Measurements from ENCODE around the gene GRIP1.

Gene GRIP1

DNA sequence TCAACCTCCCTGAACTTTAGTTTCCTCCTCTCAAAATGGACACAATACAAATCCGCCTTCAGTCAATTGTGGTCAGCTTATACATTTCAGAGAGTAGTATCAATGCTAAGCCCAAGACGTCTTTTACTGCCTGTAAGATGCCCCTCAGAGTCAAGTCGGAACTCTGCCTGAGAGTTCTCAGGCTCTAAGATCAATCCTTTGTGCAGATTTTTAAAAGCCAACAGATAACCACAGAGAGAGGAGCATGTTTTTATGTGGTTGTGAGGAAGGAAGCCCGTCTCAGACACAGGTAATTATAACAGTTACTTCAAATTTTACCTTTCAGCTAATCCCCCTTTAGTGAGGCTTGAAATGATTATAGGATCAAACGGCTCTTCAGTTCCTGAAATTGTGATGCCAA, 285.0 kb downstream of the GRIP1 start:
- no peak for DNase-seq (ENCODE audit: low read depth in 2 of 2)

DNA sequence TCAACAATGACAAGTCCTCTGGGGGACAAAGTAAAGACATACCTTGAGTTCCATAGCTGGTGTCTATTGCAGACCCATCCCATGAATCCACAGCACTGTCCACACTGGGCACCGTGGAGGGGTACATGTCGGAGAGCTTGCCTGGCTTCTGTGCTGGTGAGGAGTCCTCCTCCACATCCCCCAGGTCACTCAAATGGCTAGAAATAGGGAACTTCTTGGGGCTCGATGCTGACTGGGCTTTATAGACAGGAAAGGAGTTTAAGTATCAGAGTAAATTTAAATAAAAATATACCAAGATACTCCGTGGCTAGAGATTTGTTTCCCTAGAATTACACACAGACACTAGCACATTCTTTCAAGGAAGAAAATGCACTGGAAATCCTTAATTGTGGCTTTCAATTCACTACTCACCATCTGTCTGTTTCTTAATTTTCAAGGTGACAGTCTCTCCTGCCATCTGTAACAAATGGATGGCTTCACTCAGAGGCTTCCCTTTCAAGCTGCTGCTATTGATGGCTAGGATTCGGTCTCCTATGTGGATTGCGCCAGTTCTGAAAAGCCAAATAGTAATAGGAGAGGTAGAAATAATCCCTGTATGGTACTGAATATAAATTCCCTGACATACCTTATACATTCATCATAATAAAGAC, 286.5 kb downstream of the GRIP1 start:
- DNase-seq (ENCODE audit: low read depth in 2 of 2): no peak

DNA sequence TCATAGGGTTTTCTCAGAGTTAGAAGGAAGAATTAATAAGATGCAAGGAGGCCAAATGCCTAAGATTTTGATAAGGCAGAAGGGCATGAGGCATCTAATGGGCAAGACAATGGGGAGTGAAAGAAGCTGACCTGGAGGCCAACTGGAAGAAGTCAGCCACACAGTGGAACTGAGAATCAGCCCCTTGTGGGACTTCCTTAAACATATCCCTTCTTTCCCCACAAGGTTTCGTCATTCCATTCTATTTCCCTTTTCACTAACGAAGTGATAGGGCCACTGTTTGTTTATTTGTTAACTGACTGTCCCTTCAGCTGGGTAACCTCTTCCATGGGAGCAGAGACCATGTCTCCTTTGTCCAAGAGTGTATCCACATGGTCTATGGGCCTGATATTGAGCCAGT, 290.4 kb downstream of the GRIP1 start:
- DNase-seq (ENCODE audit: low read depth in 2 of 2): no peak

DNA sequence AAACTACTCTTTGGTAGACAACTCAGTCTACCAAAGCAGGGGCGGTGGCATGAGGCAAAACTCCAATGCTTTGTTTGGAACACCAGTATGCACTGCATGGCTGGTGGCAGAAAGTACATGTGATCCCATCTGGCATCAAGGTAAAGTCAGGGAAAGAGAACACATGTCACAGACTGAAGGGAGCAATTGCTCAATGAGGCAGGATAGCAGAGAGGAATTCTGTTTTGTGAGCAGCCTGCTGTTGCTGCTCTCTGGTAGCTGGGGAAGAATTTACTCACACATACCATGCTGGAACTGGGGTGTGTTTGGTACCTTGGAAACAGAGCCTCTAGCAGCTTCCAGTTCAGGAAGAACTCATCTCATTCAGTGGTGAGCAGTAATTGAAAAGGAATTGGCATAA, 291.8 kb downstream of the GRIP1 start:
- DNase-seq (ENCODE audit: low read depth in 2 of 2): no peak

DNA sequence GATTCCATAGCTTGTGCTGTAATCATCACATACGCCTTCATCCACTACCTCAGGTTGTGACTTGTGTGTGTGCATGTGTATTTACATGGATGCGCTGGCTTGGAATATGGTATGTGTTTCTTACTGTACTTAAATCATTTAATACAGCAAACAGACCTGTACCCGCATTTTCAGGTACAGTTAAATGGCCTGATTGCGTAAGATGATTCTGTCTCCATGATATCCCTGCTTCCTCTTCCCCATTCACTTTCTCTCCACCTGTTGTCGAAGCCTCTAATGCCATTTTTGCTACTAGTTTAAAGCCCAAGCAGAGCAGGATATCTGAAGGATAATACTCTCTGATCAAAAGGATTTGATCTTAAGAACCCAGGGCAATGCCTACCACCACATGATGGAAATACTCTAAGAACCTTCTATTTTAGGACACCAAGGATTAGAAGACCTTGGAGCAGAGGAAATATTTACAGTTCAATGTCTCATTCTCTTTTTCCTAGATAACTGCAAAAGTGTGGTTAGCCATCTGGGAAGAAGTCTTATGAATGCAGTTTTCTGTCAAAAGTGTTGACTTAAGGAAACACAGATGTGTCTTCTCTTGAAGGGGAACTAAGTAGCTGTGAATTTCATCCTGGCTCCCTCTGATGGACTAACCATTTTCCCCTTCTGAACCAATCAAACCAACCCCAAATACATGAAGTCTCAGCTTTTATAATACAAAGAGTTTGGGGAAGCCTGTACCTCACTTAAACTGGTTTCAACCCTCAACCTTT, 297.9 kb downstream of the GRIP1 start:
- no peak for DNase-seq (ENCODE audit: low read depth in 2 of 2)

DNA sequence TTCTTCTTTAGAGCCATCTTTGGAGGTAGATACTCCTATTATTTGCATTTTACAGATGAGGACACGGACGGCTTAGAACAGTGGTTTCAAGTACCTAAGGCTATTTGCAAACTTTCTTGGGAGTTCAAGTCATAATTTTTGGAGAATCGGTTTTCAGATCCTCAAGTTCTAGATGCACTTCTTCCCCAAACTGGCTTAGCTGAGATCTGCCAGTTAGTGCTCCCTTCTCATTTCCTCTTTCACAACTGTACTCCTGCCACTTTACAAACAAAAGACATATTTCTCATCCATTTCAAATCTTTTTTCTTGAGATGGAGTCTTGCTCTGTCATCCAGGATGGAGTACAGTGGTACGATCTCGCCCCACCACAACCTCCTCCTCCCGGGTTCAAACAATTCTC, 299.3 kb downstream of the GRIP1 start:
- no peak for DNase-seq (ENCODE audit: low read depth in 2 of 2)

DNA sequence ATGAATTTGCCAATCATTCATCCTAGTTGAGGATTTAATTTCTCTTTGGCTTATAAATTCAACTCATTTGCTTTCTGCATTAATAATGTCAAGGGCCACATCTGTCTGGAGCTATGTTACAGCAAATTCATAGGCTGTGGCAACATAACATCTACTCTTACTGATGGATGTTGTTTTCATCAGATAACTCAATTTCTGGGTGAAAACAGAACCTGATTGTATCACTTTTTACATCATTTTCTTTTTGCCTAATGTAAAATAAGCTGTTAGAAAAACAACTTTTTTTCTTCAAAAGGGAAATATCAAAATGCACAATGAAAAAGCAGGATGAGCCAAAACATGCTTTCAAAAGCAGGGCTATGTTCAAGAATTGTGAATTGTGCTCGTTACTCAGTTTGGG, 303.3 kb downstream of the GRIP1 start:
- no peak for DNase-seq (ENCODE audit: low read depth in 2 of 2)

DNA sequence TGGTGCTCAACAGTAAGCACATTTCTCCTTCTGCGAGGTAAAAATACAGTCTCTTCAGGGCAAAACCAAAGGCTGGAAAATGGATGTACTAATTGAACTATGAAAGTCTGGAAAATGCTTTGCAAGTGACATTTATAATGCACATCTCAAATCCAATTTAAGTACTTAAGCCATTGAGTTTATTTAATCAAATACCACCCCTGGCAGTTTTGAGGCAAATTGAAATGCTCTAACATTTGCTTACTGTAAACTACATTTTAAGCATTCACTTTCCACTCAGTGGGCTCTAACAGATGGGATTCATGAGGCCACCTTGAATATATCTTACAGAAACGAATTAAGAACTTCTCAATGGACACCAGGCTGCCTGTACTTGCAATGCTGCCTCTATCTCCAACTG, 306.9 kb downstream of the GRIP1 start:
- DNase-seq (ENCODE audit: low read depth in 2 of 2): no peak

DNA sequence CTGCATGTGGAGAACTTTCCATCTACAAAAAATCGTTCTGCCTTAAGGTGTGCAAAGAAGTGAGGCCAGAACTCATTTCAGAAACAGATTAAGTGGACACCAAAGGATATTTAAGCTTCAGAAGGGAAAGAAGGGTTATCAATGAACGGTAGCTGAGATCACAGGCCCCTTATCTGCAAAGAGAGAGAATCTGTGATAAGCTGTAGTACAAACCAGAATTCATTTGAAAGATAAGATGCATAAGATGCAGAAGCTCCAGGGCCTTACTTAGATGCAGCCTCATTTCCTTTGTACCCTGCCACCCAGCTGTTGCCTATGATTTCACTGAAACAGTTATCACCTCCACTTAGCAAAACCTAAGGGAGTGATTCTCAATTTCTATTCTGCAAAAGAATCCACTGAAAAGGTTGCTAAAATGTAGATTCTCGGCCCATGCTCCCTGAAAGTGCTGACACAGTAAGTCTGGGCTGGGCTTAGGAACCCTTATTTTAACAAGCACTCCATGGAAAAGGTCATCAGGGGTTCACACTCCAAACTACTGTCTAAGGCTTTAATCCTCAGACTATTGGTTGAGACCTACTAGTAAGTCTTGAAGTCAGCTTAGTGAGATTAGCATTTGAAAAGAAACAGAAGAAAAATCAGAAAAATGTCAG, 311.7 kb downstream of the GRIP1 start:
- no peak for DNase-seq (ENCODE audit: low read depth in 2 of 2)

DNA sequence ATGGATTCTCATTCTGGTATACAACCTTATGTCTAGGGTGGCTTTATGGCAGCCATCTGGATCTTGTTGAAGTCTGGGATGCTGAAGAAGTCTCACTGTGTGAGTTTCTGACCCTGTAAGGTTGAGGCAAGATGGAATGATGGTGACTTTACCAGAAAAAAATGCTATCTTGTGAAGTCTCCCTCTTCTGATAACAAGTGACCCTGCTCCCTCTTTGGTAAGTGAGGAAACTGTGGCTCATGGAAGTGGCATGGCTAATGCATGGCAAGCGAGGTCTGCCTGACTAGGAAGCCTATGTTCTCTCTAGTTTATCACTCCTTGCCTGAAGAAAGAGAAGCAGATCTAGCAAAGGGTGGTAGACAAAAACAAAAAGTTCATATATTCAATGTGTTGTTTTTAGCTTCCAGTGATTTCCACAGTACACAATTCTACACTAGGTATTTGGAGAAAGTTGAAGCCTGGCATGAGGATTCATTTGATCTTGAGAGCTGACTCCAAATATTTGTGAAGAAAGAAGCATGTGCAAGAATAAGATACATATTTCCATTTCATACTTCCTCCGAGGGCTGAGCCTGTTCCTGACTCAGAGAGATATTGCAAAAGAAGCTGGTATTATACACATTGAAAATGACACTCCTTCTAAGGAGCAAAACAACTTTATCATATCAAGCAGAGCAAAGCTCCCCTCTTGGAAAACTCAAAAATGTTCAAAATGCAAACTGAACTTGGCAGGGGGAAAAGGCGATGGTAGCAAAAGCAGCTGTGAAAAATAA, 313.0 kb downstream of the GRIP1 start:
- no peak for DNase-seq (ENCODE audit: low read depth in 2 of 2)

DNA sequence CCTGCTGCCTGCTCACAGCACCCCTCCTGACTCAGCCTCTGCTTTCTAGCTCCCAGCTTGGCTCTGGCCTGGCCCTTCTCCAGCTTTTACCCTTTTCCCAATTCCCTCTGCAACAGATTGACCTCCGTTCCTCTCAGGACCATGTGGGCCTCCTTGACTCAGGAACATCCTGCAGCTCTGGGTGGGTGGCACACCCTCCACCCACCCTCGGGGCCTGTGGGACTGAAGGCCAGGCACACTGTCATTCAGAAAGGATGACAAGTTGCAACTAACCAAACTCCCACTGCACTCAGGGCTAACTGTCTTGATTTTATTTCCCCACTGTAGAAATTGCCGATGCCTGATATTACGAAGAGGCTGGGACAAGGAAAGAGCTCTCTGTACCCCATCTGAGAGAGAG, 317.2 kb downstream of the GRIP1 start:
- no peak for DNase-seq (ENCODE audit: low read depth in 2 of 2)

DNA sequence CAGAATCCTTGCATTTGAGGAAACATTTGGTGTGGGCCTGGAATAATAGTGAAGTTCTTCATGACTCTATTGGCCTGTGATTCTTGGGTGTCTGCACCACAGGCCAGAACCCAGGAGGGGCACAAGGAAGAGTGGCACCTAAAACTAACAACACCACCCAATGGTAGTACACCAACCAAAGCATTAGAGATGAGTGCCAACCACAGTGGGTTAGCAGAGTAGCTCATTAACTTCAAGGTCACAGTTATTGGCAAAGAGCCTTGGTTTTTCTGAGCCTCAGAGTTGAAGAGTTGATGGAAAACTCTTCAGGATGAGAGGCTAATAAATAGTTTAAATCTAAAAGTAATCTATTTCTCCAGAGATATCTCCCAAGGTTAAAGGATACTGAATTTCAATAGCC, 319.6 kb downstream of the GRIP1 start:
- DNase-seq (ENCODE audit: low read depth in 2 of 2): no peak

DNA sequence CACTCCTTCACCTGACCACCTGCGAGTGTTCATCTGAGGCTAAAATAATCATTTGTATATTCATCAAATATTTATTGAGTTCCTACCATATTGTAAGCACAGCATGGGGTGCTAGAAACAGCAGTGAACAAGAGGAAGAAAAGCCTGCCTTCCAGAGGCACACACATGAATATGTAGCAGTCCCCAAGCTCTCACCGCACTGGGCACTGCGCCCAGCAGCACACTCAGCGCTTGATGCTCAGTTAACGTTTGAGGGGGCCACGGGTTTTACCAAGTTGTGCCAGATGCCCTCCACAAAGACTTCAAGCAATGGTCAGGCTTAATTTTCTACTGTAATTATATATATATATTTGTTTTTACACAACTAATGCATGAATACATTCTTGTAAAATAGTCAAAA, 324.6 kb downstream of the GRIP1 start:
- no peak for DNase-seq (ENCODE audit: low read depth in 2 of 2)

DNA sequence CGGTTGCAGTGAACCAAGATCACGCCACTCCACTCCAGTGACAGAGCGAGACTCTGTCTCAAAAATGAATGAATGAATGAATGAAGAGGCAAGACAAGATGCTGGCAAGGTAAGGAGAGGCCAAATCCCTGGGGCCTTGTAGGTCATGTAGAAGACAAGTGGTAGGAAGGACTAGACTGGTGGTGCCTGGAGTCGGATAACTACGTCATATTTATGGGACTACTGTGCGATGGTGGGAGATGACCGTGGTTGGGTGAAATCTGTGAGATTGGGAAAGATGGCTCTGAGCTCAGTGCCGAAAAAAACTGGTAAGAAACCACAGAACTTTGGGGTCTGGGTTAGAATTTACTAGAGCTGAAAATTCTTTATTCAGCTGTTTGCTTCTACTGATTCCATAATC, 326.0 kb downstream of the GRIP1 start:
- DNase-seq (ENCODE audit: low read depth in 2 of 2): no peak

DNA sequence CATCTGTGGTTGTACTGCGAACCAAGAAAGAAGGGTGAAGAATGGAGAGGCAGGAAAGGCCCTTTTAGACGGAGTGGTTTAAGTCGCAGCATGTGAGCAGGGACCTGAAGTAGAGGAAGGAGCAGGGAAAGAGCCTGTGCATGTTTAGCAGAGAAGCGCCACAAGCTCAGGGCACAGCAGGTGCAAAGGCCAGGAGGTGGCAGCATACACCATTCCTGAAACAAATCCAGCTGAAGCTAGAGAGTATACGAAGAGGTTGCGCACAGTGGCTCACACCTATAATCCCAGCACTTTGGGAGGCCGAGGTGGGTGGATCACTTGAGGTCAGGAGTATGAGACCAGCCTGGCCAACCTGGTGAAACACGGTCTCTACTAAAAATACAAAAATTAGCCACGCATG, 326.7 kb downstream of the GRIP1 start:
- DNase-seq (ENCODE audit: low read depth in 2 of 2): no peak

DNA sequence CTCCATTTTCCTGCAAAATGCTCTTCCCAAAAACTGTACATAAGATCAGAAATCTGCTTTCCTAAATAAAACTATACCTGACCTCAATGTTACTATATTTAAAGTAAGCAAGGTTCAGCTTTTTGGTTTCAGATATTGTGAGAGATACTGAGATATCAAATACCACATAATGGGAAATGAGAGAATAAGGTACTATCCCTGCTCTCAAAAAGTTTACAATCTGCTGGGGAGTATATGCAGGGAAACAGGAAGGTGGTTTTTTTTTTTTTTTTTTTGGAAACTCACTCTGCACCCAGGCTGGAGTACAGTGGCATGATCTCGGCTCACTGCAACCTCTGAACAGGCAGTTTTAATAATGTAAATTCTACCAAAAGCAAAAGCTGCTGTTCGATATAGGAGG, 327.6 kb downstream of the GRIP1 start:
- no peak for DNase-seq (ENCODE audit: low read depth in 2 of 2)

DNA sequence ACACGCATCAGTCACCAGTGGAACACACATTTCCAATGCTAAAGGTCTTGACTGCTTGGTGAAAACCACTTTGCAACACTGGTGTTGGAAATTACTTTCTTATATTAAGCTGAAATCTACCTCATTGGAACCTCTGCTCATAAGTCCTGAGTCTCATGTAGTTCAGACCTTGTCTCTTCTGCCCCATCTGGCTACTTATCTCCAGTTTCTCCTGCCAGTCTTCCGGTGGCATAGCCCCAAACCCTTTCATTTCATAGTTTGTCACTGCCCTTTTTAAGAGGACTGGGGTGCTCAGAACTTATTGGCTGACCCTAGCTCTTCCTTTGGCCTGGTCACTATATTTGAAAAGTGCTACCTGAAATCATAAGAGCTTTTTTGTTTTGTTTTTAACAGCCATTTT, 332.9 kb downstream of the GRIP1 start:
- DNase-seq (ENCODE audit: low read depth in 2 of 2): no peak

DNA sequence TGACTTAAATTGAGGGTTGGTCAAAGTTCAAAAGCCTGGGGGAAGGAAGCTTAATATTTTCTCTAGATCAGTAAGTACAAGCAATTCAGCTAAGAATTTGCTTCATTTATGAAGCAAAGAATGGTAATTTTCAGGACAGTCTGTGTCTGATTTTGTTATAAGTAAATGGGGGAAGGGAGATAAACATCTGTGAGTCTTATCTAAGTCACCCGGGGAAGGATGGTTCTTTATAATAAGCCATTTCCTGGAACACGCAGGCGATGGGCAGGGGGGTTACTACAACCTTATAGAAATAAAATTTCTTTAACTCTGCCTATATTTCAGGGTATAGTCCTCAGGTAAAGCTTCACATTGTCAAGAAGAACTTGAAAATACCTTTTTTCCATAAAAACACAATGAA, 333.7 kb downstream of the GRIP1 start:
- no peak for DNase-seq (ENCODE audit: low read depth in 2 of 2)

DNA sequence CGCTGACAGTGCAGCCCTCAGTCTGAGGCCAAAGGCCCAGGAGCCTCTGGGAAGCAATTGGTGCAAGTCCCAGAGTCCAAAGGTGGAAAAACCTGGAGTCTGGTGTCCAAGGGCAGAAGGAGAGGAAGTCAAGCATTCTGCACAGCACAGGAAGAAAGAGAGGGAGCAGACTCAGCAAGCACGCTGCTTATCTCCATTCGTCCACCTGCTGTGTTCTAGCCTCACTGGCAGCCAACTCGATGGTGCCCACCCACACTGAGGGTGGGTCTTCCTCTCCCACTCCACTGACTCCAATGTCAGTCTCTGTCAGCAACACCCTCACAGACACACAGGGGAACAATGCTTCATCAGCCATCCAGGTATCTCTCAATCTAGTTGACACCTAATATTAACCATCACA, 337.8 kb downstream of the GRIP1 start:
- no peak for DNase-seq (ENCODE audit: low read depth in 2 of 2)

DNA sequence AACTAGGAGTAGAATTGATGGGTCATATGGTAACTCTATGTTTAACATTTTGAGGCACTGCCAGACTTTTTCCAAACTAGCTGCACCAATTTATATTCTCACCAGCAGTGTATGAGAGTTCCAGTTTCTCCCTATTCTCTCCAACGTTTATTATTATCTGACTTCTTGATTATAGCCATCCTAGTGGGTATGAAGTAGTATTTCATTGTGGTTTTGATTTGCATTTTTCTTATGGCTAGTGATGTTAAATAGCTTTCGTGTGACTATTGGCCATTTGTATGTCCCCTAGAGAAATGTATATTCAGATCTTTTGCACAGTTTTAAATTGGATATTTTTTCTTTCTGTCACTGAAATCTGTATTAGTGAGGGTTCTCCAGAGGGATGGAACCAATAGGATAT, 338.7 kb downstream of the GRIP1 start:
- no peak for DNase-seq (ENCODE audit: low read depth in 2 of 2)

DNA sequence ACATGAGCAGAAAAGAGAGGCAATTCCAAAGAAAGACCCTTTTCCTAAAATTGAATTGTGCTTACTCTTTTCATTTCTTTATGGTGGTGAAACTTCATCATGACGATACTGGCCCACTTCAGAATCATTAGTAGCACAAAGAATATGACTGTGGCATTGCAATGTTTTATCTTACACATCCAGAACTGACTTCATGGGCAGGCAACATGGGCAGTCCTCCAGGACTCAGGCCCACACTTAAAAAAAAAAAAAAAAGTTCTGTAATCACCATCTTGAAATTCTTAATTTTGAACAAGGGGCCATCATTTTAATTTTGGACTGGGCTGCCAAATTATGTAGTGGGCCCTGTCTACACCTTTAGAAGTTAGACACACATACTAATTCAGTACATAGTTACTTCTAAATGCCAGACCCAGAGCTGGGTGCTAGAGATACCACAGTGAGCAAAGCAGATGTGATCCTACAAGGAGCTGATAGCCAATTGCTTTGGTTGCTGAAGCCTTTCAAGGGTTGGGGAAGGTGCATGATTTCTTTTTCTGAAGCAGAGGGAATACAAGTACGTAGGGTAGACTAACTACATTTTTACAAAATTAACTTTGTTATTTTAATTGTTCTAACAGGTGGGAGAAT, 341.4 kb downstream of the GRIP1 start:
- DNase-seq (ENCODE audit: low read depth in 2 of 2): no peak

DNA sequence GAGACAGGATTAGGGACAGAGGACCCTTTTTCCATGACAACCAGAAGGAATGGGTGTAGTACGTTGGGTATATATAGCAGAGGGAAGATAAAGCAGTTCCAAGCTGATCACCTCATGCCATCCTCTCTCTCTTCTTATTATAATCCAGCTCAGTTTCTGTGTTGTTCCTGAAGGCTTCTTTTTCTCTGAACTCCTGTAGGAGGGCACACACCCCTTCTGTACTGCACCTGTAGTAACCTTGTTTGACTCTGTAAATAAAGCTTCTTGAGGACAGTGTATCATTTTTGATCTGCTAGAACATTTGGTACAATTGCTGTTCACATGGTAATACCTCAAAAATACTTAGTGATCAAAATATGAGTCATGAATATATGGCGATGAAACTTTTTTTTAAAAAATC, 343.1 kb downstream of the GRIP1 start:
- no peak for DNase-seq (ENCODE audit: low read depth in 2 of 2)

Measured in stimulated activated CD4-positive, alpha-beta T cell treated with anti-CD3 and anti-CD28 coated beads, Interleukin-12 subunit alpha, Interleukin-12 subunit beta, amount 100 ng/mL, for 24 hours (primary cell).